ENCODE measurements around the gene CPEB4.

The CPEB4 gene

DNA sequence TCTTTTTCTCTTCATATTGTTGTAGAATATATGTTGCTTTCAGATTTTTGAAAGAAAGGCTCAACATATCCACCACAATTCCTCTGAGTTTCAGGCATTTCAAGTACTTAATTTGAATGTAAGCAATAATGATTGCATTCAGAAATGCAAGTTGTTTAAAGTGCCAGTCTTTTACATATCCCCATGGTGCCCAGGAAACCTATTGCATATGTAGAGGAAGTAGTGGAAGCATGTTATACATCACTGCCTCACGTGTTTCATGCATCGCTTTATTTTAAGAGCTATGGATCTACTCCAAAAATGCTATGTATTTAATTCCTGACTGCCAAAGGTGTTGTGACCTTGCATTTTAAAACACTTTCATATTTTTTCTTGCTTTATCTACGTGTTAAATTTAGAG is 28.1 kb downstream of the CPEB4 start:
- DNase-seq = no peak

DNA sequence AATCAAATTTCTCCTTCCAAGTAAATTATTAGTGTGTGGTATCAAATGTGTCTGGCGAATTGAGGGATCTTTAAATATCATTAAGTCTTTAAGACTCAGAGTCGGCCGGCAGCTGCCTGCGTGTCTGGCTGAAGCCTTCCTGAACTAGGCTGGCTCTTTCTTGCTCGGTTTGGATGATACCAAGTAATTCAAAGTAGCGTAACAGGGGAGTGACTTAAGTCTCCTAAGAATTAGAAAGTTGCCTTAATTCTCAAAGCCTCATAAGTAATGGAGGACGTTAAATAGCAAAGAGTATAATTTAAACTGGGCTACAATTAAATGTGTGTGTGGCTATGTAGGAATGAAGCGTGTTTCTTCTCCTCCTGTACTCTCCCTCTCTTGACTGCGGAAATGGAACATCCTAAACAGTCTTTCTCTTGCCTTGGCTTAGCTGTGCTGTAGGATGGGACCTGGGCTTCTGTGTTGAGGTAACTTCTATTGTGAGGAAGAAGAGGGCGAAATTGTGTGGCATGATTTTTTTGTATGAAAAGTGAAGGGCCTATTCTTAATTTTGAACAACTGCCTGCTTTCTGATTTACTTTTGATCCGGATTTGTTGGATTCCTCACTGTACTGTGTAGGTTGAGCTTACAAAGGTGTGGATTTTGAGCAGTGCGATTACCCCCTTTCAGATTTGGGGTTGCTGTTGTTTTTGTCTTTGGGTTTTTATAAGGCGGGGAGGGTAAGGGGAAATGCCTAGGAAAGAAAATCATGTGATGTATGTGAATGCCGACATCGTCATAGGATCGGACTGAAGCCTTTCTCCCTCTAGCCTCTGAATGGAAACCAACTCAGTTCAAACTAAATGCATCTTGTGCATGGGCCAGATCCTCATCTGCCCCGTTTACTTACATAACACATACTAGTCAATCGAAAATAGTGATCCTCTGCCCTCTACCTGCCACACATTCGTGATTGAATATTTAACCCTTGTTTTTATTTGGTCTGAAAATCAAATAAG is 29.9 kb downstream of the CPEB4 start:
- peak; percentile 38 for DNase-seq

DNA sequence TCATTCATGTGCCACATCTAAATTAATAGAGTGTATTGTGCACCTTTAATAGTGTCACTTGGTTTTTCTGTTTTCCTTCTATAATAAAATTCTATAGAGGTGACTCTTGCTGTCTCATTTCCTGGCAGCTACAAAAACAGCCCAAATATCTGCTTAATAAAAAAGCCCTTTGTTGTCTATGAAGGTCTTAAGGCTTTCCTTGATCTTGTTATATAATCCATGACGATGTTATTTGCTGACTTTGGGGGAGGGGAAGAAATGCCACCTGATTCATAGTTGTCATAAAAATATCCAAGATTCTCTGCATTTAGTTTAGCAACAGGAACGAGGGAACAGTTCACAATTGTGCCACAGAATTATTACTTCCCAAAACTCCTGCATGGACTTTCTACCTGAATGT is 31.3 kb downstream of the CPEB4 start:
- no peak for DNase-seq

DNA sequence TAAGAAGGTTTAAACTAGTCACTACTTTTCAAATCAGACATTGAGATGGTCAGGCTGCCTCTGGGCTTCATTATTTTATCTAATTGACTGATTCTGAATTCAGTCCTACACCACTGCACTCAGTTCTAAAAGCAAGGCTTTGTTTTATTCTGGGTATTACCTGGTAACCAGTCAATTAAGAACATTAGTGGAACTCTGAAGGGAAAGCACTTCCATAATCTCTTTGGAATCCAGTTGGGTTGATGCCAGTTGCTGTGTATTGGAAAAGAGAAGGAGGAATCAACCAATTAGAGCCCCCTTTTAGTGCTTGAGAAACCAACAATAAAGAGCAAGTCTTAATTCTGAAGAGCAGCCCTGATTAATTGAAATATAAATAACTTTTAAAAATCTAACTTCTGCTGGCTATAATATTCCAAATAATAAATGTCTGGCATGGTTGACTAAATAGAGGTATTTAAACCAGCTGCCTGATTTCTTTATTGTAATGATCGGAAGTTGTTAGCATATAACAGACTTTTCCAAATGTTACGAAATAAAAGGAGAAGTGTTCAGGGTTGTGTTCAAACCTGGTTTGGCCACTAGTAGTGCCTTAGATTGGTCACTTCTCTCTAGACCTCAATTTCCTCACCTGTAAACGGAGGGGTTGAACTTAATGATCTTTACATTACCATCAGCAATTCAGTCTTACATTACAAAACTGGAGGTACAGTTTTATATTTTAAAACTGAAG is 32.0 kb downstream of the CPEB4 start:
- DNase-seq = no peak

DNA sequence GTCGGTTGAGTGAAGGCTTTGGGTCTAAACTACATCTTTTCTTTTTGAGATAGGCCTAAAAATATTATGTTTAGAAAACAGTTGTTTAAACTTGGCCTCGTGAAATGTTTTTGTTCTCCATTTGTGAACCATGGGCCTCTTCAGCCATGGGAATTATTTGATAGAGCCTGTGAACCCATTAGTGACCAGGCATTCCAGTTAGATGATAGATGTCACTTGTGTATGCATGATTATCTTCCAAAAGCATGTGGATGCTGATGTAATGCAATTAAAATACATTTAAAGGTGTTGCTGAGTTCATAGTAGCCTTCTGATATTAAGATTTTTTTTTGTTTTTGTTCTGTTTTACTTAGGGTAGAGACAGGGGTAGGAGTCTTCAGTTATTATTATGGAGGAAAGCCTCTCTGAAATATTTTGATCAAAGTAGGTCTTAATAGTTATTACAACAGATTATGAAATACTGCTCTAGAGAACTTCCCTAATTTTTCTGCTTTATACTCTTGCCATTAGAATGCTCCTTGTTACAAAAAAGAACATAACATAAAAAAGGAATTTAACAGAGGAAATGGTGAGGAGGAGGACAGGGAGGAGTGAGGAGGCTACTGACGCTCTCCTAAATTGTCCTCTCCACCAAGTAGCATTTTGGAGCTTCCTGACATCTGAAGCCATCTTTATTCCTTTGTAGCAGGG is 32.9 kb downstream of the CPEB4 start:
- DNase-seq = no peak

DNA sequence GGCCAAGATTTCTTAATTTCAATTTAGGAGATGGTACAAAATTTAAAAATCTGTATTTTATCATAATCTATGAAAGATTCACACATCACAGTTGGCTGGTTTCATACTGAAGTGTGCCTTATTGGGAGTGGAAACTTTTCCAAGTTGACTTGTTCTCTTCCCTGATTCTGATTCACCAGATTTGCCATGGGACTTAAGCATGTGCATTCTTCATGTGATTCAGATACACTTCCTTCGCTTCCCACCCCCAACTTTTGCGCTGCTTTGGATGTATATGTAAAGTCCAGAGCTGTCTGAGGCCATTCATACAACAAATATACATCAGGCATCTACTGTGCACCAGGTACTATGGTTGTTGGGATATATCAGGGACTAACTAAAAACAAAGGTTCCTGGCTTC is 34.4 kb downstream of the CPEB4 start:
- DNase-seq = no peak

DNA sequence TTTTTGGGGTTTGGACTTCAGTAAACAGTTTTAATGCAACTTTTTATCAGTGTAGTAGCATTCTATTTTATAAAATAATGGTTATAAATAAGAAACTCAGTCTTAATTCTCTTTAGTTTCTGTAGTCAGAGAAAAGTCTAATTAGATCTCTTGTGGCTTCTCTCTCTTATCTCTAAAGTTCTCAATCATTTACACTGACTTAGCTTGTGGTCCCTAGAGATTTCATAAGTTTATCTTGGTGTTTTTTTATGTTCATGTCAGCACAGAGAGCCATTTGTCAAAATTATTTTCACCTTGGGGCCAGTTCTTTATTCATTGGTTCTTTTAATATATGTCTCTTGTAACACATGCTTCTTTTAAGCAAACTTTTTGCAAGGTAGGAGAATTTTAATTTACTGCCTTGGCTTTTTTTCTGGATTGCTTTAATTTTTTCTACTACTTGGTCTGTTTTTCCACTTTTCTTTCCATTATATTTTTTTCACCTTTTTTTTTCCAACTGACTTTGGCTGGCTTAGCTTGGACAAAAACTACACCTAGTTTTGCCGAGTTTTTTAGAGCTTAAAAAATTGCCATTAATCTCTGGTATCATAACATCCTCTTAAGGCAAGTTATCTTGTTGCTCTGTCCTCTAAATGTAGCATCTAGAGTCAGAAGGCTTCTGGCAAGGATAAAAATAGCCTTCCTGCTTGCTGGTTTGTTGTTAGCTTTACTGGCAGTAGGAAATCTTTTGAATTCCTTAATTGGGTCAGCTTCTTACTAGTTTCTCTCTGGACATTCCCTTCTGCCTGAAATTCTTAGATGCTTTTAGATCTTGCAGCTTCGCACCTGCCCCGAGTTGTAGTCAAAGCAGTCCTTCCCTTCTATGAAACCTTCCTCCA is 35.3 kb downstream of the CPEB4 start:
- no peak for DNase-seq

DNA sequence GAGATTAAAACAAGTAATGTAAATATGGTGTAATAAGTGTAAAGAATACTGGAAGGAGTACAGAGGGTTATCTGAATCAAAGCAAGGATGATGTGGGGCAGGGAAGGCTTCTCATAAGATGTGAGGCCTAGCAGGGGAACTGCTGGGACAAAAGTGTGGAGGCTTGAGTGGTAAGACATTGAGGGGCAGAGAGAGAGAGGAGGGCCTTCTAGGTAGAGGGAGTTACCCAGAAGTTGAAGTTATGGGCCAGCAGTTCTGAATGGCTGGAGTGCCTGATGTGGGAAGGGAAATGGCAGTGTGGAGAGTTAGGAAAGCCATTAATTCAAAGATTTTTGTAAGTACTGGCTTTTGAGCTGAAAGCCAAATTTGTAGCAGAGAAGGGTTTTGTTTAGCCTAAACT is 36.8 kb downstream of the CPEB4 start:
- no peak for DNase-seq

DNA sequence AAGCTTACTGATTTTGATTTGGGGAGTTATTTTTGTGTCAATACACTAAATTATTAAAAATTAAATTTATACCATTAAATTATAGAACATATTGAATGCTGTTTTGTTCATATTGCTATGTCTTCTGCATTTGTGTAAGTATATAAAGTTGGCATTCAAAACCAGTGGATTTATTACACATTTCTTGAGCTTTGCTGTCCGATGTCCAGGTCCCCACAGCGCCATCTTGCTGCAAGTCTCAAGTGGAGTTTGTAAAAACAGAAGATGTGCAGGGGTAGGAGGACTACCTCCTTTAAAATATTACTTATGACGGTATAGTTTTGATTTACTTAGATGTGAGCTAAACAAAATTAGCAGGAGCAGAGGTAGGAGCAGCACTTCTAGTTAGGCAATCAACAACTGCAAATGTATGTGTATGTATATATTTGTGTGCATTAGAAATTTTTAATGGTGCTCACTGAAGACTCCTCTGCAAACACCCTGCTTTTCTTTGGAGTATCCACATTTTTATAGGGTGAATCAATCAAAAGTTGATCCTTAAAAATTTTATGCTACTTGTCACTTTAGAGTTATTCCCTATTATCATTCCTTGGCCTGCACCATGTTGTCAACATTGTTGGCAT is 37.4 kb downstream of the CPEB4 start:
- DNase-seq = peak; percentile 31

DNA sequence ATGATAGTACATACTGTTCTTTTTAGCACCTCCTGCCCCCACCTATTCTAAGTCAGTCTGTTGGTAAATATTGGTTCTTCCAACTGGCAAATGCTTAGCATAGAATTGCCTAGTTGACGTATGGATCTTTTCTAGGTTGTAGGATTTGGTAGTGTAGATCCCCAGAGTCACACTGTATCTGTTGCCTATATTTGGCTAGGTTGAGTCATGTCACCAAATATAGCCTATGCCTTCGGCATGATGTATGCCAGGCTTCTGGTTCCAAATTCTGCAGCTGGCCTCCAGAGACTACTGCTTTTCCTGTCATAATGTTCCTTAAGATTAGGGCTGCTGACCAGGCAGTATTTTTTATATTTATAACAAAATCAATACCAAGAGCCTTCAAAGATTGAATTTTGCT is 38.2 kb downstream of the CPEB4 start:
- no peak for DNase-seq

DNA sequence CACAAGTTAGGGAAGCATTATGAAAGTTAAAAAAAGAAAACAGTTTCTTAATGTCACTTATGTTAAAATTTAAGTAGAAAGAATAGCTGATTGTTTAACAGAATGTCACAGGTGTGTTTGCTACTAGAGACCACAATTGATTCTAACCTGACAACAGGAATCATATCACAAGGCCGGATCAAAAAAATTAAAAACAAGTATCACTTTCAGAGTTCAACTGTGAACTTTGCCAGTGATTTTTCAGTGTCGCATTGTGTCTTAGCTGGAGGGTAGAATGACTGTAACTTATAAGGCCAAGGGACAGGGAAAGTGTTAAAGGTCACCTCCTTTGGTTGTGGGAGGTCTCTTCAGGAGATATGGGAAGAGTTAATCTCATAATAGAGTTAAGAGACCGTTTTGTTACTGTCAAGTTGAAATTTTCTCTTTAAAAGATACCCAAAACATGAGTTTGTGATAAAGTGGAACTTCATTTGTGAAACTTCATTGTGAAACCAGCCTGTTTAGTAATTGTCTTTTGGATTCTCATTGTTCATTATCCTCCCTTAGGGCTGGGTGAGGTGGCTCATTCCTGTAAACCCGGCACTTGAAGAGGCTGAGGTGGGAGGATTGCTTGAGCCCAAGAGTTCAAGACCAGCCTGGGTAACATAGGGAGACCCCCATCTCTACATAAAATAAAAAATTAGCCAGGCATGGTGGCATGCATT is 40.9 kb downstream of the CPEB4 start:
- DNase-seq = no peak

DNA sequence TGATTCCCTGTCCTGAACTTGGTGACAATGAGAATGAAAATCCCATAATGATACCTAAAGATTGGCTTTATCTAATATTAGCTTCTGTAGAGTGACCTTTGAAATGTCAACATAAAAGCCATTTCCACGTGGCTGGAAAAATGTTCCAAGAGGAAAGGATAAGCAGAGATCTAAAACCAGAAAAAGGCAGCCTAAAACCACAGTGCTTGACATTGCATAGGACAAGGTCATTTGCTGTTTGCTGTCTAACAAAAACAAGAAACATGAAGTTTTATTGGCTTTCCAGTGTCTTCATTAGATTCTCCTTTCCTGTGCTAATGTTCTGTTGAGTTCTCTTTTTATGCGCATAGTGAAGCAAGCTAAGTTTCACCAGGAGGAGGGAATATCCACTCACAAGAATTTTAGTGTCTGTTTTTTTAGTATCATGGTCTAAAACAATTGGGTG is 44.6 kb downstream of the CPEB4 start:
- DNase-seq = no peak

DNA sequence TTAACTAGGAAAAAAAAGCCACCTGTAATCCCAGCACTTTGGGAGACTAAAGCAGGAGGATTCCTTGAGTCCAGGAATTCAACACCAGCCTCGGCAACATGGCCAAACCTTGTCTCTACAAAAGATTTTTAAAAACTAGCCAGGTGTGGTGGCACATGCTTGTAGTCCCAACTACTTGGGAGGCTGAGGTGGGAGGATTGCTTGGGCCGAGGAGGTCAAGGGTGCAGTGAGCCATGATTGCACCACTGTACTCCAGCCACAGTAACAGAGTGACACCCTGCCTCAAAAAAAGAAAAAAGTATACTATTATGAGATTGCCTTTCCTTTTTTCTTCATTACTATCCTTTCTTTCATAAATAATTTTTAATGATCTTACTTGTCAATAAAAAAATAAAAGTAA is 45.8 kb downstream of the CPEB4 start:
- DNase-seq = no peak

DNA sequence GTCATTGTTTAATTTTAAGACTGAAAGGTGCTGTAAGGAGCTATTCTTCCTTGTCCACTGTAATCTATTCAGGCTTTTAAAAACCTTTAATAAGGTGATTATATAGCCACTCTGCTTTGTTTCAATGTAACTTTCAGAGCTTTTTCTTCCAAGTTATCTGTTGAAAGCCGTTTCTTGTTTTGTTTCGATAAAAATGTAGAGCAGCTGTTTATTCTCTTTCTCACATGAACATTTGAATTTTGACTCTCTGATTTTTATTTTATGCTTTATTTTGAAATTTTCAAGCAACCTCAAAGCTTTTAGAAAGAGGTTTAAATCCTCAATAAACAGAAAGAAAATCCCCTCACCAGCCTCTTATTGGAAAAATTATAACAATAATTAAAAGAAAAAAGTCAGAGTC is 47.2 kb downstream of the CPEB4 start:
- DNase-seq = no peak

DNA sequence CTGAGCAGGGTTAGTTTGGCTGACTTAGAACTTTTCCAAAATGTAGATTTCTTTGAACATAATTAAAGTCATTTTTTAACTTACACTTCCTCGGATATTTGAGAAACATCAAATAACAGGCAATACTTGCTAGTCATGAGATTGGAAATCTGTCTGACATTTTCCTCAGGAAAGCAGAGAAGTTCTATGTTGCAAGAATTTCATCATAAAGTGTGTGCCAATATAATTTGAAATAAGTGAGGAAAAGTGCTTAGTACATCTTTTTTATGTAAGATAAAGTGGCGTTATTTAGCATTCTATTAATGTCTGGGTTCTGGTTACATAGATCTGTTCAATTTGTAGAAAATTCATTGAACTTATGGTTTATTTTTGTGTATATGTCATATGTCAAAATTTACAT is 52.1 kb downstream of the CPEB4 start:
- DNase-seq = no peak

DNA sequence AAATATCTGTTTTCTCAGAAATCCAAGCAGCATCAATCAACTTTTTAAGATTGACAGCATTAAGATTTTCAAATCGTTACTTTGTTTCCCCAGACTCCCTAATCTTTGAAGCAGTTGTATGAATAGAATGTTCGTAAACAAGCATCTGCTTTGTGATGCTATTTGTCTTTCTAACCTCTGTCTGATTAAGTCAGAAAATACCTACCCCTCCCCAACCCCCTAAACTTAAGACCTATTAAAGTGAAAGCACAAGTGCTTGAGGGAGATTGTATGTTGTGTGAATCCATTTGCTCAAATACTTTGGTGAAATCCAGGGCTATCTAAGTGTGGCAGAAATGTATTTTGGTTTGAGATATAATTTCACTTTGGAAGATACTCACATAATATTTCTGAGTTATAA is 53.0 kb downstream of the CPEB4 start:
- DNase-seq = no peak

DNA sequence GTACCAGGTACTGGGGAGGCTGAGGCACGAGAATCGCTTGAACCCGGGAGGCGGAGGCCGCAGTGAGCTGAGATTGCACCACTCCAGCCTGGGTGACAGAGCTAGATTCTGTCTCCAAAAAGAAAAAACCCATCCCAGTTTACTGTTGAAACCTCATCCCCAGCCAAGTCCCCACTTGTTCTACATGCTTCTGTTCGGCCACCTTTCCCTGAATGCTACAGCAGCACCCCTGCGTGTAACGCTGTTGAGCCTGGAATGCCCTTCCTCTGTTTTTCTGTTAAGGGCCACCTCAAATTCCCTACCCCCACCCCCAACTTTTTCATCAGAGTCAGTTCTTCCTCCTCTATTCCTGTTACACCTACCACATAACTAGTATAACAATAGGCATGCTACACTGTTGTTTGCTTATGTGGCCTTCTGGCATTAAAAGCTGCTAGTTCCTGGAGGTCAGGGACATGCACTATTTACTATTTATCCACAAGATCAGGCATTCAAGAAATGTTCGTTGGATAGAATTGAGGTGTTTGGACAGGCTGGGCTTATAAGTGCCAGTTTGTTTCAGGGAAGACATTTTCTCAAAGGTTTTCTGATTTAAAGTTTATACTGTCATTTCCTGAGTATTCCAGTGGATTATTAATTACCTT is 53.7 kb downstream of the CPEB4 start:
- DNase-seq = no peak

DNA sequence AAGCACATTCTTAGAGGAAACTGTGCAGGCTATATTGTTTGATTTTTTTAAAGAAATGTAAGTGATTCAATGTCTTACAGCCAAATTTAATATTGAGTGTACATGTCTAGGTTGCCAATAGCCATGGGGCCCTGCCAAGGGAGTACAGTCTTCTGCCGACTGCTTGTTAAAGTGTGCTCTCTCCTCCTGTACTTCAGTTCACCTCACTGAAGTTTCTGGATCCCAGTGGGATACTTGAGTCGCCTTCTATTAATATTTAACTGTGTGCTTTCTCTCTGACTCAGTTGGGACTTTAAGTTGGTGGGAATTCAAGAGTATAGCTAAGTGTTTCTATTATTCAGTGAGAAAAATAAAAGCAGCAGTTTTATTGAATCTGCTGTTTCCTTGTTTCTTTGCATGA is 56.4 kb downstream of the CPEB4 start:
- DNase-seq = no peak

DNA sequence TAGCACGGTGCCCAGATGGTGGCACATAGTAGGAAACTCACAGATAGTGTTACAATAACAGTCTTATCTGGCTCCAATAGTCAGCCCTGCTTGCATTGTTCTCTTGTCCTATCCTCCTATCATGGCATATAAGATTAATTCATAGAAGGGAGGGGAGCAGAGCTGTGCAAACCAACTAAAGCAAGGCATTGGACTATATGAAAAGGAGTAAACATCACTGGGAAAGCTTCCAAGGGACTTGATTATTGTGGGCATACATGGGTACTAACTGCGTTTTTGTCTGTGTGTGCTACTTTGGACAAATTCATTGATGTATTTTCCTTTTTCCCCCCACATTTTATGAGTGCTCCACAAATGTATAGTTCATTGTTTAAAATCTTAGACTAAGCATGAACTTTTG is 57.0 kb downstream of the CPEB4 start:
- no peak for DNase-seq

DNA sequence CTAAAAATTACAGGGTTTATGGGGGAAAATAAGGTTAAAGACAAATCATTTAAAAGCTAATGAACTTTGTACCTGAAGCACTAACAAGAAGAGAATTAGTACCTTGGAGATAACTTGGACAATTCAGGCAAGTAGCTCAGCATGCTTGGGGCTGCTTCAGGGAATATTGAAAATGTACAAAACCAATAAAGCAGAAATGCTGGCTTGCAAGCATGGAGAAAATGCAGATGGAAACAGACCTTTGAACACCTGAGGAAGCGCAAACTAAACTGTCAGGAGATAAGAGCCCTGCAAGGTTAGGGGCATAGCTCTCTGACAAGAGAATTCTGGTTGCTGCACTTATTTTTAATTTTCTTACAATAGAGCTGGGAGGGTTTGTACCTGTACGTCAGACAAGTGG is 58.2 kb downstream of the CPEB4 start:
- DNase-seq = no peak

DNA sequence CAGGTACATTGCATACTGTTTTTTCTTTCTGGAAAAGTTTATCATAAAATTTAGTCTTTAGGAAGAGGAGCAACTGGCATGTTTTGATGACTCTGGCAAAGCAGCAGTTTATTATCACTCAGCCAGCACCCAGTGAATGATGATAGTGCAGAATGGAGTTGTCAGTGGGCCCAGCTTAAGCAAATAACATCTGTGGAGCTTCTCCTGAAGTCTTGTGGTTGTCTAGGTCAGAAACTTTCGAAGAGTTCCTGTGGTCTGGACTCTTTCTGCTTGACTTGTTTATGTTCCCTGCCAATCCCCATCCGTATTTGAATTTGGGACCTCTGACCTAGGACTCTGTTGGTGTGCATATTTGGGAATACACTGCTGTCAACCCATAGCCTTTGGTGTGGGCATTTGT is 62.7 kb downstream of the CPEB4 start:
- DNase-seq = no peak
